ENCODE measurements around the gene LAMB1. TPM values are rescaled to one million over a fixed set of nuclear protein-coding genes. Genes with fewer than 3 reads are reported as not detected.

LAMB1 gene
- polyA plus RNA-seq, 1 experiment = 204 TPM

DNA sequence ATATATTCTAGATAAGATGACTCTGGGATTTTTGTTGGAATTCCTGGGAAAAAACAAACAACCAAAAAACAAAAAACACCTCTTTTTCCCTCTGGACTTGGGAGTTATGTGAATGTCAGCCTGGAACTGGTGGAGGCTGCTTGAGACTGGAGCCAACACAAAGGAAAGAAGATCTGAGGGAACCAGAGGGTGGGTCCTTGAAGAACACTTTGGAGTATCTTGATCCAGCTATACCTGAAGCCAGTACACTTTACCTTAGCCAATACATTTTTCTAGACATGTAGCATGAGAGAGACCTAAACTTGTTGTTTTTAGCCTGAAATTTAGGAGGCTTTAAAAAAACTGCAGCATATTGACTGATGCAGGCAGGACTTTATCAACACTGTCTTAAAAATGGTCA, 5.9 kb upstream of the LAMB1 start:
- H3K4me3 ChIP-seq (ENCODE audit: low read depth, low read length) = no peak overlapping the region
- H3K36me3 ChIP-seq (ENCODE audit: control insufficient read depth, insufficient read depth, low read length) = no peaks in the 10 kb centered on the region
- ChIA-PET POLR2A (no interaction called here), CTCF (no interaction called here)
- no peak for TF ChIP-seq CTCF (IDR thresholded peaks at IDR 0.05; ENCODE audit: insufficient read depth, low read depth, low read length)
- H3K27me3 ChIP-seq (ENCODE audit: control insufficient read depth, insufficient read depth, low read length) = no peaks in the 10 kb centered on the region; the same call in 1 of the 2 replicates
- DNase-seq (ENCODE audit: low read depth) = no peak

DNA sequence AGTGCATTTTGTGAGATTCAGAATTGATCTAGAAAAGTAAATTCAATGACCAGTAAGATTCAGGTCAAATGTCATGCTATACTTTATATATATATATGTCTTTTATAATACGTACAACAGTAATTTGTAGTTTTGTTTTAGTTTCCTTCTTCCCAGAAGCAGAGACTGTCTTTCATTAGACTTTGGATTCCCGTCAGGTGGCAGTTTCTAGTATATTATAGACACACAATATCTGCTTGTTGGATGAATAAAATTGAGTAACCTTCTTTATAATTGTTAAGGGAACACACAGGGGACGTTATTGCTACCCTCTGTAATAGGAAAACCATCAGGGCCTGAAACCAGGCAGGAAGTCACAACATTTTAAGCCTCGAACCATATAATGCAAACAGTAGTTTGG, 5.3 kb upstream of the LAMB1 start:
- Histone ChIP-seq H3K4me3 (ENCODE audit: low read depth, low read length) (no peak overlapping the region), H3K27me3 (ENCODE audit: control insufficient read depth, insufficient read depth, low read length) (no peaks in the 10 kb centered on the region; the same call in 1 of the 2 replicates), H3K36me3 (ENCODE audit: control insufficient read depth, insufficient read depth, low read length) (no peaks in the 10 kb centered on the region)
- ChIA-PET CTCF (no interaction called here), POLR2A (no interaction called here)
- no peak for DNase-seq (ENCODE audit: low read depth)
- TF ChIP-seq CTCF (IDR thresholded peaks at IDR 0.05; ENCODE audit: insufficient read depth, low read depth, low read length) = no peak

DNA sequence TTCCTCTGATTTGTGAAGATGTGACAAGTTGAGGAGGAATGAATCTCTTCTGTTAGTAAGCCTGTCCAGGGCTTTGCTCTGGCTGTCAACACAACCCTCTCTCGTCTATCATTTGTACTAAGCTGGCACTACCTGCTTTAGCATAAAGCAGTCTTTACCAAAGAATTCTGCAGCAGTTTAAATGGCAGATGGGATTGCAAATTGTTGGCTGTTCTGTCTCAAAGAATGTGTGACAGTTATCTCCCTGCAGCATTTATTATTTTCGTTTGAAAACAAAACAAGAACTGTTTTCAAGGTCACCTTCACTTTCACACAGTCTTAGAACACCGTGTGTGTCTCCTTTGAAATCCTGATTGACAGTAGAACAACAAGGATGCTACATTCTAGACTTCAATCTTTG, 4.8 kb upstream of the LAMB1 start:
- Histone ChIP-seq H3K36me3 (ENCODE audit: control insufficient read depth, insufficient read depth, low read length) (no peaks in the 10 kb centered on the region), H3K27me3 (ENCODE audit: control insufficient read depth, insufficient read depth, low read length) (no peaks in the 10 kb centered on the region; the same call in 1 of the 2 replicates), H3K4me3 (ENCODE audit: low read depth, low read length) (no peak overlapping the region)
- DNase-seq (ENCODE audit: low read depth) = no peak
- ChIA-PET CTCF (no interaction called here), POLR2A (no interaction called here)
- no peak for TF ChIP-seq CTCF (IDR thresholded peaks at IDR 0.05; ENCODE audit: insufficient read depth, low read depth, low read length)

DNA sequence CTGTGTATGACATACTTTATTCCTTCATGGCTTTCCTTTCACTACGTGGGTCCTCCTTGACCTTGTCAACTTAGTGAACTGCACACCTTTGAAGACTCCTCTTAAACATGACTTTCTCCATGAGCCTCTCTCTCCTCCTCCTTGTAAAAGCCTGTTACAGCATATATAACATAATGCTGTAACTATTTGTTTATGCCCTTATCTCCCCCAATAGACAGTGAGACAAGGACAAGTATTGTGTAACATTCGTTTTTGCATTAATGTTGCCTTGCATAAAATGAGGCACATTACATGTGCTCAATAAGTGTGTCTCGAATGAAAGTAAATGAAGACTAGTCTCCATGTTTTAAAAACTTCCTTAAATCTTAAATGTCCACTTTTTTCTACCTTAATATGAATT, 4.3 kb upstream of the LAMB1 start:
- ChIA-PET CTCF (no interaction called here), POLR2A (no interaction called here)
- H3K27me3 ChIP-seq (ENCODE audit: control insufficient read depth, insufficient read depth, low read length) = no peaks in the 10 kb centered on the region; the same call in 1 of the 2 replicates
- no peaks in the 10 kb centered on the region for H3K36me3 ChIP-seq (ENCODE audit: control insufficient read depth, insufficient read depth, low read length)
- no peak for DNase-seq (ENCODE audit: low read depth)
- TF ChIP-seq CTCF (IDR thresholded peaks at IDR 0.05; ENCODE audit: insufficient read depth, low read depth, low read length) = no peak
- no peak overlapping the region for H3K4me3 ChIP-seq (ENCODE audit: low read depth, low read length)

- Histone ChIP-seq H3K27me3 (ENCODE audit: control insufficient read depth, insufficient read depth, low read length) (no peaks in the 10 kb centered on the region; the same call in 1 of the 2 replicates), H3K36me3 (ENCODE audit: control insufficient read depth, insufficient read depth, low read length) (peaks cover 2% of the 10 kb centered on the region), H3K4me3 (ENCODE audit: low read depth, low read length) (no peak overlapping the region)
- DNase-seq (ENCODE audit: low read depth) = no peak
- ChIA-PET POLR2A (no interaction called here), CTCF (interaction anchor here (1.7 to 2.2 kb wide), 3 partner anchors 12 to 142 kb away, joined by 7 to 12 read pairs (median 11); no protein-coding TSS in a partner anchor)
- no peak for TF ChIP-seq CTCF (IDR thresholded peaks at IDR 0.05; ENCODE audit: insufficient read depth, low read depth, low read length)
Observed at GRCh38 chr7:108004220-108005142, 1.5 kb upstream of the LAMB1 start.

Measured in BJ (cell line).